ENCODE results near the gene GBP1.

GBP1 gene

GRCh38 chr1:89063094-89063493 is 1.9 kb downstream of the GBP1 start:
- Histone ChIP-seq H3K9me2 (ENCODE audit: low read depth, low read length) (no peaks in the 10 kb centered on the region), H2AFZ (ENCODE audit: low read length) (no peak overlapping the region), H3K27ac (ENCODE audit: low read depth, low read length, poor library complexity, severe bottlenecking) (no peak overlapping the region), H3K4me1 (ENCODE audit: insufficient read depth, low read length, severe bottlenecking) (no peaks in the 10 kb centered on the region), H3K36me3 (ENCODE audit: insufficient read depth, low read length) (no peaks in the 10 kb centered on the region), H3F3A (ENCODE audit: insufficient read depth, low read length) (no peaks in the 10 kb centered on the region), H3K9me3 (ENCODE audit: low read length) (no peaks in the 10 kb centered on the region), H3K27me3 (ENCODE audit: insufficient read depth, low read length) (no peaks in the 10 kb centered on the region), H3K9ac (ENCODE audit: low read length) (no peak overlapping the region), H3K4me2 (ENCODE audit: low read length) (no peak overlapping the region), H3K79me2 (ENCODE audit: insufficient read depth, low read length) (no peaks in the 10 kb centered on the region), H3K4me3 (ENCODE audit: low read depth, low read length, poor library complexity, severe bottlenecking) (no peak overlapping the region), H4K20me1 (ENCODE audit: insufficient read depth, low read length) (no peaks in the 10 kb centered on the region)
- TF ChIP-seq CTCF (IDR thresholded peaks at IDR 0.05; ENCODE audit: low read length) (no peak), EZH2 (IDR thresholded peaks at IDR 0.05; ENCODE audit: borderline replicate concordance, low read length) (no peak)

GRCh38 chr1:89060091-89060490 is 4.9 kb downstream of the GBP1 start:
- Histone ChIP-seq H3K79me2 (ENCODE audit: insufficient read depth, low read length) (no peaks in the 10 kb centered on the region), H3K4me1 (ENCODE audit: insufficient read depth, low read length, severe bottlenecking) (no peaks in the 10 kb centered on the region), H3K9ac (ENCODE audit: low read length) (no peak overlapping the region), H3K4me2 (ENCODE audit: low read length) (no peak overlapping the region), H4K20me1 (ENCODE audit: insufficient read depth, low read length) (no peaks in the 10 kb centered on the region), H3F3A (ENCODE audit: insufficient read depth, low read length) (no peaks in the 10 kb centered on the region), H3K36me3 (ENCODE audit: insufficient read depth, low read length) (no peaks in the 10 kb centered on the region), H3K27me3 (ENCODE audit: insufficient read depth, low read length) (no peaks in the 10 kb centered on the region), H3K9me3 (ENCODE audit: low read length) (no peaks in the 10 kb centered on the region), H3K27ac (ENCODE audit: low read depth, low read length, poor library complexity, severe bottlenecking) (no peak overlapping the region), H3K9me2 (ENCODE audit: low read depth, low read length) (no peaks in the 10 kb centered on the region), H2AFZ (ENCODE audit: low read length) (no peak overlapping the region), H3K4me3 (ENCODE audit: low read depth, low read length, poor library complexity, severe bottlenecking) (no peak overlapping the region)
- TF ChIP-seq EZH2 (IDR thresholded peaks at IDR 0.05; ENCODE audit: borderline replicate concordance, low read length): no peak
- no peak for TF ChIP-seq CTCF (IDR thresholded peaks at IDR 0.05; ENCODE audit: low read length)

GRCh38 chr1:89051955-89052312 is 13.1 kb downstream of the GBP1 start:
- Histone ChIP-seq H3K9ac (ENCODE audit: low read length) (no peak overlapping the region), H2AFZ (ENCODE audit: low read length) (no peak overlapping the region), H4K20me1 (ENCODE audit: insufficient read depth, low read length) (no peaks in the 10 kb centered on the region), H3K4me1 (ENCODE audit: insufficient read depth, low read length, severe bottlenecking) (no peaks in the 10 kb centered on the region), H3K36me3 (ENCODE audit: insufficient read depth, low read length) (no peaks in the 10 kb centered on the region), H3K27ac (ENCODE audit: low read depth, low read length, poor library complexity, severe bottlenecking) (no peak overlapping the region), H3K27me3 (ENCODE audit: insufficient read depth, low read length) (no peaks in the 10 kb centered on the region), H3K9me2 (ENCODE audit: low read depth, low read length) (no peaks in the 10 kb centered on the region), H3K4me2 (ENCODE audit: low read length) (no peak overlapping the region), H3K9me3 (ENCODE audit: low read length) (no peaks in the 10 kb centered on the region), H3K79me2 (ENCODE audit: insufficient read depth, low read length) (no peaks in the 10 kb centered on the region), H3K4me3 (ENCODE audit: low read depth, low read length, poor library complexity, severe bottlenecking) (no peak overlapping the region), H3F3A (ENCODE audit: insufficient read depth, low read length) (no peaks in the 10 kb centered on the region)
- TF ChIP-seq EZH2 (IDR thresholded peaks at IDR 0.05; ENCODE audit: borderline replicate concordance, low read length): no peak
- TF ChIP-seq CTCF (IDR thresholded peaks at IDR 0.05; ENCODE audit: low read length): no peak
